MG63 (cell line): ENCODE results near the gene ATXN7. TPM values are rescaled to one million over a fixed set of nuclear protein-coding genes. Genes with fewer than 3 reads are reported as not detected.

Experiments
- DNase-seq: peaks from one replicate; pipeline ENCODE4 v3.0.0-alpha.2; 2020
- H3K27me3 ChIP-seq: fragments of 250-450 bp; sonication (Bioruptor Pico); 2 replicates; pipeline ENCODE4 v1.5.1; 2020; ENCODE audit warnings: mild to moderate bottlenecking, moderate library complexity
- H3K36me3 ChIP-seq: fragments of 250-450 bp; sonication (Bioruptor Pico); 2 replicates; pipeline ENCODE4 v1.5.1; 2020; ENCODE audit warnings: mild to moderate bottlenecking, moderate library complexity
- H3K4me3 ChIP-seq: fragments of 250-450 bp; sonication (Bioruptor Pico); 2 replicates; pipeline ENCODE4 v1.5.1; 2020; ENCODE audit warnings: mild to moderate bottlenecking, moderate library complexity
- H3K9me3 ChIP-seq: fragments of 250-450 bp; sonication (Bioruptor Pico); 2 replicates; pipeline ENCODE4 v1.5.1; 2020; ENCODE audit warnings: mild to moderate bottlenecking, moderate library complexity
- total RNA-seq: library from RNA; depleted of rRNA; stranded (reverse); fragments of >200 nt; shearing (Covaris generic); gene quantifications from 2 replicates; pipeline ENCODE4 v1.2.3, GENCODE V29; 2014; ENCODE audit warnings: low replicate concordance

Gene ATXN7
- total RNA-seq, 1 experiment from 2014 or later = 6.0 TPM

GRCh38 chr3:64002233-64002632 lies 138.6 kb downstream of the ATXN7 start:
- no peak for DNase-seq
- Histone ChIP-seq H3K4me3 (no peak overlapping the region), H3K27me3 (no peaks in the 10 kb centered on the region), H3K36me3 (peaks cover 11% of the 10 kb centered on the region), H3K9me3 (no peaks in the 10 kb centered on the region)

- Histone ChIP-seq H3K4me3 (no peak overlapping the region), H3K9me3 (no peaks in the 10 kb centered on the region), H3K27me3 (no peaks in the 10 kb centered on the region), H3K36me3 (peaks cover 23% of the 10 kb centered on the region)
- no peak for DNase-seq
Observed at GRCh38 chr3:64003589-64003988, 139.9 kb downstream of the ATXN7 start.

GRCh38 chr3:64008017-64008416 lies 144.3 kb downstream of the ATXN7 start:
- Histone ChIP-seq H3K4me3 (no peak overlapping the region), H3K9me3 (no peaks in the 10 kb centered on the region), H3K27me3 (no peaks in the 10 kb centered on the region), H3K36me3 (peaks cover 59% of the 10 kb centered on the region)
- no peak for DNase-seq

- no peak for DNase-seq
- no peak overlapping the region for H3K4me3 ChIP-seq
- no peaks in the 10 kb centered on the region for H3K27me3 ChIP-seq
- peaks cover 67% of the 10 kb centered on the region for H3K36me3 ChIP-seq
- H3K9me3 ChIP-seq = no peaks in the 10 kb centered on the region
Observed at GRCh38 chr3:64008487-64009351, 145.1 kb downstream of the ATXN7 start.

- no peak overlapping the region for H3K4me3 ChIP-seq
- peaks cover 75% of the 10 kb centered on the region for H3K36me3 ChIP-seq
- H3K27me3 ChIP-seq = no peaks in the 10 kb centered on the region
- no peak for DNase-seq
- no peaks in the 10 kb centered on the region for H3K9me3 ChIP-seq
Observed at GRCh38 chr3:64009528-64009927, 145.9 kb downstream of the ATXN7 start.

GRCh38 chr3:64010199-64010598 lies 146.5 kb downstream of the ATXN7 start:
- Histone ChIP-seq H3K4me3 (no peak overlapping the region), H3K9me3 (no peaks in the 10 kb centered on the region), H3K27me3 (no peaks in the 10 kb centered on the region), H3K36me3 (peaks cover 81% of the 10 kb centered on the region)
- no peak for DNase-seq

GRCh38 chr3:64011685-64012084 lies 148.0 kb downstream of the ATXN7 start:
- no peaks in the 10 kb centered on the region for H3K9me3 ChIP-seq
- DNase-seq = no peak
- no peak overlapping the region for H3K4me3 ChIP-seq
- H3K36me3 ChIP-seq = peaks cover 76% of the 10 kb centered on the region
- H3K27me3 ChIP-seq = no peaks in the 10 kb centered on the region

GRCh38 chr3:64016941-64017620 lies 153.4 kb downstream of the ATXN7 start:
- no peaks in the 10 kb centered on the region for H3K9me3 ChIP-seq
- H3K4me3 ChIP-seq = no peak overlapping the region
- no peaks in the 10 kb centered on the region for H3K27me3 ChIP-seq
- H3K36me3 ChIP-seq = peaks cover 77% of the 10 kb centered on the region
- DNase-seq = no peak

GRCh38 chr3:64019271-64019670 lies 155.6 kb downstream of the ATXN7 start:
- Histone ChIP-seq H3K36me3 (peaks cover 56% of the 10 kb centered on the region), H3K27me3 (no peaks in the 10 kb centered on the region), H3K9me3 (no peaks in the 10 kb centered on the region), H3K4me3 (no peak overlapping the region)
- DNase-seq = no peak

- no peak for DNase-seq
- Histone ChIP-seq H3K36me3 (peaks cover 50% of the 10 kb centered on the region), H3K27me3 (no peaks in the 10 kb centered on the region), H3K9me3 (no peaks in the 10 kb centered on the region), H3K4me3 (no peak overlapping the region)
Observed at GRCh38 chr3:64019879-64020278, 156.2 kb downstream of the ATXN7 start.

GRCh38 chr3:64021922-64022321 lies 158.3 kb downstream of the ATXN7 start:
- H3K36me3 ChIP-seq = peaks cover 44% of the 10 kb centered on the region
- no peak for DNase-seq
- peak overlapping the region; percentile 85 for H3K4me3 ChIP-seq
- no peaks in the 10 kb centered on the region for H3K9me3 ChIP-seq
- H3K27me3 ChIP-seq = no peaks in the 10 kb centered on the region

- peak; percentile 38 for DNase-seq
- Histone ChIP-seq H3K4me3 (peak overlapping the region; percentile 85), H3K9me3 (no peaks in the 10 kb centered on the region), H3K27me3 (no peaks in the 10 kb centered on the region), H3K36me3 (peaks cover 42% of the 10 kb centered on the region)
Observed at GRCh38 chr3:64022451-64023186, 159.0 kb downstream of the ATXN7 start.

- no peaks in the 10 kb centered on the region for H3K27me3 ChIP-seq
- H3K36me3 ChIP-seq = peaks cover 35% of the 10 kb centered on the region
- H3K9me3 ChIP-seq = no peaks in the 10 kb centered on the region
- DNase-seq = peak; percentile 79
- H3K4me3 ChIP-seq = peak within 1 kb of the TSS; percentile 85
Observed at GRCh38 chr3:64023187-64023860, 159.7 kb downstream of the ATXN7 start, which contains the start of gene PSMD6. Gene PSMD6 (minus strand): TSS chr3:64023494. CDS start chr3:64023419, 75 bp downstream.

- H3K9me3 ChIP-seq = no peaks in the 10 kb centered on the region
- DNase-seq = no peak
Observed at GRCh38 chr3:64023861-64024223, 160.2 kb downstream of the ATXN7 start.

GRCh38 chr3:64026346-64026745 lies 162.7 kb downstream of the ATXN7 start:
- H3K9me3 ChIP-seq = no peaks in the 10 kb centered on the region
- no peak for DNase-seq
- peaks cover 7% of the 10 kb centered on the region for H3K36me3 ChIP-seq
- H3K4me3 ChIP-seq = no peak overlapping the region
- peaks cover 2% of the 10 kb centered on the region; the same call in 1 of the 2 replicates for H3K27me3 ChIP-seq

More at GRCh38 chr3:64023861-64024223, 160.2 kb downstream of the ATXN7 start:
- H3K36me3 ChIP-seq = peaks cover 30% of the 10 kb centered on the region
- peak overlapping the region; percentile 85 for H3K4me3 ChIP-seq
- H3K27me3 ChIP-seq = no peaks in the 10 kb centered on the region

- Histone ChIP-seq H3K36me3 (no peaks in the 10 kb centered on the region), H3K9me3 (no peaks in the 10 kb centered on the region), H3K27me3 (peaks cover 2% of the 10 kb centered on the region; the same call in 1 of the 2 replicates), H3K4me3 (no peak overlapping the region)
- DNase-seq = no peak
Observed at GRCh38 chr3:64027658-64028057, 164.0 kb downstream of the ATXN7 start.
